Glutamatergic neuron (in vitro differentiated cells): Measurements from ENCODE around the gene C16orf74. TPM values are rescaled to one million over a fixed set of nuclear protein-coding genes. Genes with fewer than 3 reads are reported as not detected.

Experiments used
- DNase-seq: peaks from one replicate; pipeline ENCODE4 v3.0.0; 2022
- H3K27ac Mint-ChIP-seq: one replicate; pipeline ENCODE4 v1.8.0; 2020; ENCODE audit warnings: mild to moderate bottlenecking, mixed read lengths, inconsistent platforms; ENCODE audit not compliant: unreplicated experiment
- H3K27me3 Mint-ChIP-seq: one replicate; pipeline ENCODE4 v1.8.0; 2020; ENCODE audit warnings: mild to moderate bottlenecking, moderate library complexity, mixed read lengths, inconsistent platforms; ENCODE audit not compliant: unreplicated experiment
- H3K36me3 Mint-ChIP-seq: one replicate; pipeline ENCODE4 v1.8.0; 2020; ENCODE audit warnings: mild to moderate bottlenecking, mixed read lengths, inconsistent platforms; ENCODE audit not compliant: unreplicated experiment
- H3K4me1 Mint-ChIP-seq: one replicate; pipeline ENCODE4 v1.8.0; 2020; ENCODE audit warnings: mild to moderate bottlenecking, low read depth, mixed read lengths, inconsistent platforms; ENCODE audit not compliant: unreplicated experiment
- H3K4me3 Mint-ChIP-seq: one replicate; pipeline ENCODE4 v1.8.0; 2020; ENCODE audit warnings: mild to moderate bottlenecking, mixed read lengths, inconsistent platforms; ENCODE audit not compliant: unreplicated experiment
- H3K9me3 Mint-ChIP-seq: one replicate; pipeline ENCODE4 v1.8.0; 2020; ENCODE audit warnings: mild to moderate bottlenecking, moderate library complexity, mixed read lengths, inconsistent platforms; ENCODE audit not compliant: unreplicated experiment
- total RNA-seq: library from RNA; stranded (reverse); fragmentation: NEBNext Ultra II Directional; extraction: Animal tissue kit (Norgen Biotek cat#: 25700); gene quantifications from one replicate; pipeline ENCODE4 v1.2.1, GENCODE V29; 2021; ENCODE audit not compliant: unreplicated experiment
- TF ChIP-seq, protein P1 (sequence below): fragments of 200-600 bp; sonication (generic); IDR thresholded peaks from one replicate; pipeline ENCODE4 v1.5.0; 2021; ENCODE audit not compliant: partially characterized antibody, unreplicated experiment

C16orf74 gene
- total RNA-seq, 1 donor from 2014 or later = 2.6 TPM

DNA sequence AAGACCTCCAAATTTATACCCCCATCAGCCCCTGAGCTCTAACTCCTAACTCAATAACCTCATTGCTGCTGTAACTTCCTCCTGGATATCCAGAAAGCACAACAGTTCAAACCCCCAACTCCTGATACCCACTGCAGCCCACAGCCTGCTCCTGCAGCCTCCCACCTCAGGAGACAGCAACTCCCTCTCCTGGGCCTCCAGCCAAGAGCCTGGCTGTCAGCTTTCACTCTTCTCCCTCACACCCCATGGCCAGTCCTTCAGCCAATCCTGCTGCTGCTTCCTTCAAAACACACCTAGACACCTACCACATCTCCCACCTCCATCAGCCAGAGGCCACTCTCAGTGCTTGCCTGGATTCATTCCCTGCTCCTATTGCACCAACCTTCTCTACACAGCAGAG is 67.5 kb downstream of the C16orf74 start:
- TF ChIP-seq, protein P1, sequence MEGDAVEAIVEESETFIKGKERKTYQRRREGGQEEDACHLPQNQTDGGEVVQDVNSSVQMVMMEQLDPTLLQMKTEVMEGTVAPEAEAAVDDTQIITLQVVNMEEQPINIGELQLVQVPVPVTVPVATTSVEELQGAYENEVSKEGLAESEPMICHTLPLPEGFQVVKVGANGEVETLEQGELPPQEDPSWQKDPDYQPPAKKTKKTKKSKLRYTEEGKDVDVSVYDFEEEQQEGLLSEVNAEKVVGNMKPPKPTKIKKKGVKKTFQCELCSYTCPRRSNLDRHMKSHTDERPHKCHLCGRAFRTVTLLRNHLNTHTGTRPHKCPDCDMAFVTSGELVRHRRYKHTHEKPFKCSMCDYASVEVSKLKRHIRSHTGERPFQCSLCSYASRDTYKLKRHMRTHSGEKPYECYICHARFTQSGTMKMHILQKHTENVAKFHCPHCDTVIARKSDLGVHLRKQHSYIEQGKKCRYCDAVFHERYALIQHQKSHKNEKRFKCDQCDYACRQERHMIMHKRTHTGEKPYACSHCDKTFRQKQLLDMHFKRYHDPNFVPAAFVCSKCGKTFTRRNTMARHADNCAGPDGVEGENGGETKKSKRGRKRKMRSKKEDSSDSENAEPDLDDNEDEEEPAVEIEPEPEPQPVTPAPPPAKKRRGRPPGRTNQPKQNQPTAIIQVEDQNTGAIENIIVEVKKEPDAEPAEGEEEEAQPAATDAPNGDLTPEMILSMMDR = no peak
- Mint-ChIP-seq H3K36me3 (no peaks in the 10 kb centered on the region), H3K4me1 (peaks cover 8% of the 10 kb centered on the region), H3K9me3 (peaks cover 18% of the 10 kb centered on the region), H3K27me3 (peaks cover 7% of the 10 kb centered on the region), H3K4me3 (peak overlapping the region; percentile 43), H3K27ac (no peak overlapping the region)
- DNase-seq = no peak

DNA sequence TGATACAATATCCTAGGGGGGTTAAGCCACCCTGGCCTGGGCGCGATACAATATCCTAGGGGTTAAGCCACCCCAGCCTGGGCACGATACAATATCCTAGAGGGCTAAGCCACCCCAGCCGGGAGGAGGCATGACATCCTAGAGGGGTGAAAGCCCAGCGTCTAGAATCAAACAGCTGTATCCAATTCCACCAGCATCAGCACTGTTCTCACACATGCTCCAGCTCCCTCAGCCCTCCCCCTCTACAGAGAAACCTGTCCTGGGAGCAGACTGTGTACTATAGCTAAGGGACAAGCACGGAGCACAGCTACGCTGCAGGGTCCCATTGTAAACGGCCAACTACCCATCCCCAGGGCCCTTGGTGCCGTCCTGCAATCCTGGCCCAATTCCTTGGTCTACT is 68.4 kb downstream of the C16orf74 start:
- TF ChIP-seq, protein P1 = no peak
- no peak for DNase-seq
- H3K36me3 Mint-ChIP-seq = no peaks in the 10 kb centered on the region
- no peak overlapping the region for H3K4me3 Mint-ChIP-seq
- peaks cover 10% of the 10 kb centered on the region for H3K27me3 Mint-ChIP-seq
- H3K27ac Mint-ChIP-seq = peak overlapping the region; percentile 17
- H3K9me3 Mint-ChIP-seq = peaks cover 22% of the 10 kb centered on the region
- peaks cover 8% of the 10 kb centered on the region for H3K4me1 Mint-ChIP-seq

DNA sequence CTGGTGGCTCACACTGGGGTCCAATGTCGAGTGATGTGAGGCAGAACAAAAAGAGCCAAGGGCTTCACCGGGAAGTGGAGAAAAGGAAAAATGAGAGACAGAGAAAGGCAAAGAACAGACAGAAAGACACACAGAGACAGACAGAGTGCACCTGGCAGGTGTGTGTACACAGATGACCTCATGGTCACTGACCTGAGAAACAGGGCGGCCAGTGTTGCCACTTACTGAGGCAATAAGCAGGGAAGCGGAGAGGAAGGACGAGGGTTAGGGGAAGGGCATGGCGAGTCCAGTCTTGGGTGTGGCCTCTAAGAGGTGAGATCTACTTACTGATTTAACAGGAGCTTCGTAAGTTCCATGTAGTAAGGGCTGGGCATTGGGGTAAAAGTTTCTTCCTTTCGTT is 69.6 kb downstream of the C16orf74 start:
- Mint-ChIP-seq H3K4me1 (peaks cover 8% of the 10 kb centered on the region), H3K27me3 (peaks cover 14% of the 10 kb centered on the region), H3K9me3 (peaks cover 24% of the 10 kb centered on the region), H3K27ac (no peak overlapping the region), H3K4me3 (no peak overlapping the region), H3K36me3 (no peaks in the 10 kb centered on the region)
- TF ChIP-seq, protein P1 = no peak
- DNase-seq = no peak

- peak overlapping the region; percentile 88 for H3K27ac Mint-ChIP-seq
- H3K27me3 Mint-ChIP-seq = peaks cover 14% of the 10 kb centered on the region
- H3K4me1 Mint-ChIP-seq = peaks cover 11% of the 10 kb centered on the region
- TF ChIP-seq, protein P1 = no peak
- peaks cover 24% of the 10 kb centered on the region for H3K9me3 Mint-ChIP-seq
- no peak overlapping the region for H3K4me3 Mint-ChIP-seq
- DNase-seq = no peak
- H3K36me3 Mint-ChIP-seq = no peaks in the 10 kb centered on the region
These were observed 70.4 kb downstream of the C16orf74 start for GRCh38 chr16:85680352-85680944.

- Mint-ChIP-seq H3K36me3 (no peaks in the 10 kb centered on the region), H3K4me1 (peaks cover 11% of the 10 kb centered on the region), H3K9me3 (peaks cover 27% of the 10 kb centered on the region), H3K27ac (peak overlapping the region; percentile 88), H3K27me3 (peaks cover 15% of the 10 kb centered on the region), H3K4me3 (peak overlapping the region; percentile 3)
- no peak for DNase-seq
- TF ChIP-seq, protein P1 = no peak
These were observed 71.0 kb downstream of the C16orf74 start for GRCh38 chr16:85679870-85680269.
